IPS-18c (cell line): ENCODE results near the gene ACSL6.

Experiments
- H3K4me3 ChIP-seq: 2 replicates; pipeline ENCODE4 v1.7.0; 2013; ENCODE audit warnings: low read depth, mild to moderate bottlenecking, low read length, moderate library complexity; ENCODE audit not compliant: insufficient read depth
- H3K9me3 ChIP-seq: one replicate; pipeline ENCODE4 v1.6.1; 2013; ENCODE audit warnings: mild to moderate bottlenecking, low read length, moderate library complexity; ENCODE audit not compliant: control insufficient read depth, insufficient read depth

The ACSL6 gene

GRCh38 chr5:131976414-131977211 lies 34.8 kb downstream of the ACSL6 start:
- H3K9me3 ChIP-seq: no peaks in the 10 kb centered on the region

DNA sequence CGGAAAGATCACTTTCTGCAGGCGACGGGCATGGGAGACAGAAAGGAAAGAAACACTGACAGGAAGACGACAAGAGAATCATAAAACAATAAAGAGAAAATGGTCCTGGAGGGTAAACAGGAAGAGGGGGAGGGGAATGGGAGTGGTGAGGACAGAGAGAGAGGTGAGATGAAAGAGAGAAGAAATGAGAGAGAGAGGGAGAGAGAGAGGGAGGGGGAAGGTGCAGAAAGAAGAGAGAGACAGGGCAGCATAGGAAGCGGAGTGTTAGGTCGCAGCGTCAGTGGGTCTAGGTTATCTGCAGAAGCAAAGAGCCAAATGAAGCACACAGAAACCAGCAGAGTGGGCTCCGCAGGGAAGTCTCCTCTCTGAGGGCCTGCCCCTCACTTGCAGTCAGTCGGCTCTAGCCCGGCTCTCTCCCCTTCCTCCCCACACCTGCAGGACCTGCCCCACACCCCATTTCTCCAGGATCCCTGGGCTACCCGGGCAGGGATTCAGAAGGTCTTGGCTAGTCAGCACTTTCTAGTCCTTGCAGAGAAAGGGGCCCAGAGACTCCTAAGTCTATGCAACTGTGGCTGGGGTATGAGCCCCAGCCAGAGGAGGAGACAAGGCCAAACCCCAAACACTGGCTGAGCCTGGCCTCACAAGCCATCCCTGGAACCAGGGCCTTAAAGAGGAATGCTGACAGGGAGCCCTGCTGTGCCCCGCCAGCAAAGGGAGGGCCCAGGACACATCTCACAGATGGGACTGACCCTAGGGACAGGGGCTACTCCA lies 36.3 kb downstream of the ACSL6 start:
- Histone ChIP-seq H3K4me3 (no peak overlapping the region), H3K9me3 (no peaks in the 10 kb centered on the region)

More at GRCh38 chr5:131976414-131977211, 34.8 kb downstream of the ACSL6 start:
- H3K4me3 ChIP-seq: no peak overlapping the region

GRCh38 chr5:131974622-131974955 lies 36.9 kb downstream of the ACSL6 start:
- no peak overlapping the region for H3K4me3 ChIP-seq
- H3K9me3 ChIP-seq: no peaks in the 10 kb centered on the region

DNA sequence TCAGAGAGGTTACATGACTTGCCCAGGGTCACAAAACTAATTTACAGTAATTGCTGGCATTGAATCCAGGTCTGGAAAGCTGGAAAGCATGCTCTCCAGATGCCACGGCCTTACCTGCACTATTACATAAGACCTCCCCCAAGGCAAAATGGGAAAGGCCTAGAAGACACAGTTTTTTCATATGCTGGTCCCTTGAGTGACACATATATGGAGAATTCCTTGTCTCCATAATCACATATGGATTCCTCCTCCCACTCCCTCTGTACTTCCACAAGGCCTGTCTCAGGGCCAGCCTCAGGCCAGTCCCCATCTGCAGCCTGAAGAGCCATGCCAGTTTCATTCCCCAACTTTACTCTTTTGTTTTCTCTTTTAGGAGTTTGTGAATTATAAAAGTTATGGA lies 37.4 kb downstream of the ACSL6 start:
- no peaks in the 10 kb centered on the region for H3K9me3 ChIP-seq
- no peak overlapping the region for H3K4me3 ChIP-seq

GRCh38 chr5:131973089-131973712 lies 38.3 kb downstream of the ACSL6 start:
- Histone ChIP-seq H3K4me3 (no peak overlapping the region), H3K9me3 (no peaks in the 10 kb centered on the region)

DNA sequence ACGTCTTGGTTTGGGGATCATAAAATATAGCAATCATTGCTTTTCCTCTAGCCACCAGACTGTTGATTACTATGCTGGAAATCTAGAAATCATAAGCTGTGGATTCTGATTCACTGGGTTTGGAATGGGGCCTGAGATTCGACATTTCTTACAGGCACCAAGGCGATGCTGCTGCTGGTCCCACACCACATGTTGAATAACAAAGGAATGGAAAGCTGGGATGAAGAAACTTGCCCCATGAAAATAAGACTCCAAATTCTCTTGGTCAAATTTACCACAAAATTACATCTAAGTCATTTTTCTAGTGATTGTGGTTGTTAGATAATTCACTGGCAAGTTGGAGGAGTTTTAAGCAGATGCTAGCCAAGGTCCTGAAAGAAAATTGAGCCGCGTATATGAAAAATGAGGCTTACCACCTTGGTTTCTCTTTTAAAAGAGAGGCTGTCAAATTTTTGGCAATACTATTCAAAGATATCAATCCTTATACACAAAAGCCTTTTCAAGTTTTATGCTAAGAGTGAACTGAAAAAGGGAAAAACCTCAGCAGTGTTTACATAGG lies 43.0 kb downstream of the ACSL6 start:
- H3K4me3 ChIP-seq: no peak overlapping the region
- H3K9me3 ChIP-seq: no peaks in the 10 kb centered on the region

DNA sequence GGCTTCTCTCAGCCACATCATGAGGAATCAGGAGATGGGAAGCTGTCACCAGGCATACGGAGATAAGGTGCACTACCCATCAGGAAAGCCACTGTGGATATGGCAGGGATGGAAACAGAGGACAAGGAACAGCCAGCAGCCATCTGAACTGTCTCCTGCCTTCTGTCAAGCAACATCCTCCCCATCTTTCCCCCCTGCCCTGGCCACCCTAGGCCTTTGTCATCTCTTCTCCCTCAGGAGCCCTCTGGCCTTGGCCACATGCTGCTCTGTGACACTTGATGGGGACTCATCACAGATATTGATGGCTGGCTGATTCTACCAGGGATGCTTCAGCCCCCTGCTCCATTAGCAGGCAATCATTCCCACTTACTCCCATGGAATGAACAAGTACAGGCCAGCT lies 44.9 kb downstream of the ACSL6 start:
- Histone ChIP-seq H3K9me3 (no peaks in the 10 kb centered on the region), H3K4me3 (no peak overlapping the region)

DNA sequence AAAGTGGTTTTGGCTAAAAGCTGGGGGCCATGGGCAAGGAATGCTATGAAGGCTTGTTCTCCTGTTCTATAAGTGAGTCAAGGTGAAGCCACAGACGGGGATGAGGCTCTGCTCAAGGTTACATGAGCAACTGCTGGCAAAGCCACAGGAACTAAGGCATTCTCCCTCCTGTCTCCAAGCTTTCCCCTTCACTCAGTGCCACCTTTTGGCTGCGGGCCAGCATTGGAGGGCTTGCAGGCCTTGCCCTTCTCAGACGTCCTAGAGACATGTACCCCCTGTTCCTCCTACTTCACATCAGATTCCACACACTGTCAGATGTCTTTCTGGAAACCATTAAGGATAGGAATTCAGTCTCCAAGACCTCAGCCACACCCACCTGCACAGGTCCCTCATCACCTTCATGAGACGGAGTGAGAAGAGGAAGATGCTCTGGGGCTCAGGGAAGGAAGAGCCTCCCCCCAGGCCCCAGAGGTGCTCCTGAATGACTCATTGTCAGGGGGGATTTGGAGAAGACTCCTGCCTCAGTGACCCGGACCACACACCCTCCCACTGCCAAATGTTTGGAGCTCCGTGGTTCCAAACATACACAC lies 45.5 kb downstream of the ACSL6 start:
- H3K9me3 ChIP-seq: no peaks in the 10 kb centered on the region
- no peak overlapping the region for H3K4me3 ChIP-seq

DNA sequence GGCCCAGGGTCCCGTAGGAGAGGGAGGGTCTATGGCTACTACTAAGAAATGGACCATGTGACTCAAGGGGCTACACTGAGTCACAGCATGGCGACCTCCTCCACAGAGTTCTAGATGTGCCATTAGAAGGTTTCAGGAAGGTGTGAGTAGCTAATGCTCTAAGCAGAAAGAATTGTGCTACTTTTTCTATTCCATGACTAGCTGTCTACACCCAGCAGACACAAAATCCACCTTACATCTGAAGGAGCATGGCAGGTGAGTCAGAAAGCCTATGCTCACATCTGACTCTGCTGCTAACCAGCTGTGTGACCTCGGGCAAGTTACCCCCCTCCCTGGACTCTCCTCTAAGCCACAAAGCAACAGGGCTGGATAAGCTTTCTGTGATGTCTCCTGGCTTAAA lies 51.6 kb downstream of the ACSL6 start:
- H3K4me3 ChIP-seq: no peak overlapping the region

GRCh38 chr5:131959136-131959535 lies 52.3 kb downstream of the ACSL6 start:
- Histone ChIP-seq H3K9me3 (peaks cover 4% of the 10 kb centered on the region), H3K4me3 (no peak overlapping the region)

More for the DNA sequence above, 51.6 kb downstream of the ACSL6 start:
- H3K9me3 ChIP-seq: peaks cover 4% of the 10 kb centered on the region

DNA sequence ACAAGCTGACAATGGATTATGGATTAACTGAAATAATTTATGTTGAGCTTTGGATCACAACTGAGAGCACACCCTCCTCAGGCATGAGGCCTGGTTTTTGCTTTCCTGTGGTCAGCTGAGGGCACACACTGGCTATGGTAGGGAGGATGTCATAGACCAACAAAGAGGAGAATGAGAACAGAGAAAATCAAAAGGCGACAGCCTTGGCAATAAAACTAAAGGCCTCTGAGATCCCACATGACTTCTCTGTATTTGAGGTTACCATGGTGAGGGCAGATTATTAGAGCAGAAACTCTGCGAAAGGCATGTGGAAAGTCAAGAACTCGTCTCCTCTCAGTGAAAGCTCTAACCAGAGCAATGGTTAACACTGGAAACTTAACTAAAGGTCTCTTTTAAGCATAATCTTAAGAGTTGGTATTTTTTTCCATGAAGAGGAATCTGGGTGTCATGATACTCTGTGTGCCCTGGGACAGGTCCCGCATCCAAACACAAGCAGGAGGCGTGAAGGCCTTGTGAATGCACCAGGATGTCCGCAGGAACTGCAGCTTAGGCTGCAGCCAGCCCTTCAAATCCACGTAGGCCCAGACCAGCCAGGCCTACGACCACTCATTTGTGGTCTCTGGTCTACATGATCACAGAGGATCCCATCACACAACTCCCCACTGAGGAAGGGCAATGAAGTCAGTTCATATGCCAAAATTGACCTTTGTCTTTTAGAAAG lies 53.6 kb downstream of the ACSL6 start:
- Histone ChIP-seq H3K4me3 (no peak overlapping the region), H3K9me3 (peaks cover 4% of the 10 kb centered on the region)

GRCh38 chr5:131953969-131954368 lies 57.5 kb downstream of the ACSL6 start:
- H3K9me3 ChIP-seq: no peaks in the 10 kb centered on the region
- no peak overlapping the region for H3K4me3 ChIP-seq

GRCh38 chr5:131952301-131952857 lies 59.1 kb downstream of the ACSL6 start:
- H3K4me3 ChIP-seq: no peak overlapping the region
- no peaks in the 10 kb centered on the region for H3K9me3 ChIP-seq

DNA sequence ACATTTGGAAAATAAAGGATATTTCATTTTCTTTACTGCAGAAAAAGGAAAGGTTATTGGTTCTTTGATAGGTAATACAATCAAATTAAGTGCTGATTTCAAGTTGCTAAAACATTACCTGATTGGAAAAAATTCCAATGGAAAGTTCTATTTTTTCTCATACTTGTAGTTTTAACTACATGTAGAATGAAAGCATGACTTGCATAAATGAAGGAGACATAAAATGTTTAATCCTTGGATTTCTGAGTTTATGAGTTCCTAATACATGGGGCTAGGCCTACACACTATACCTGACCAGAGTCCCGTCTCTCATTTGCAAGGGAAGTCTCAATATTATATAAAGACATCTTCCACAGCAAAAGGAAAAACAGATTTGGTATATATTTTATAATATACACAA lies 60.8 kb downstream of the ACSL6 start:
- H3K4me3 ChIP-seq: no peak overlapping the region
- no peaks in the 10 kb centered on the region for H3K9me3 ChIP-seq

DNA sequence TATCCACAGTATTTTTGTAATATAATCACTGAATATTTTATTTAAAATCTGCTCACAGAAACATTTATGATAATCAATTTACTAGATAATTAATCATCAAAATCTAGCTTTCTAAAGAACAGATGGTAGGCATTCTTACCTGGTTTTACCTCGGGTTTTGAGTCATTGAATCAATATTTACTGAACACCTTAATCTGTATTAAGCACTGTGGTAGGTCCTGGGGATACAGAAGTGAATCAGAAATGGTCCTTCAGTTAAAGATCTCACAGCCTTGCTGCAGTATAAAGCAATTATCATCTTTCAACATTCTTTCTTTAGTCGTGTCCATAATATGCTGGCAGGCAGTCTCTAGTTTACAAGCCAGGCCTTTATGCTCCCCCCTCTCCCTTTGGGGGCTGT lies 64.0 kb downstream of the ACSL6 start:
- H3K9me3 ChIP-seq: no peaks in the 10 kb centered on the region
- H3K4me3 ChIP-seq: no peak overlapping the region

- Histone ChIP-seq H3K9me3 (no peaks in the 10 kb centered on the region), H3K4me3 (no peak within 1 kb of the TSS)
These were observed 65.8 kb downstream of the ACSL6 start, which contains the start of gene MEIKIN for GRCh38 chr5:131945551-131946168. TSS of gene MEIKIN (minus strand) at chr5:131945663. CDS start at chr5:131945505, 158 bp downstream.
